Measurements from ENCODE around the gene PGM1.

The PGM1 gene

DNA sequence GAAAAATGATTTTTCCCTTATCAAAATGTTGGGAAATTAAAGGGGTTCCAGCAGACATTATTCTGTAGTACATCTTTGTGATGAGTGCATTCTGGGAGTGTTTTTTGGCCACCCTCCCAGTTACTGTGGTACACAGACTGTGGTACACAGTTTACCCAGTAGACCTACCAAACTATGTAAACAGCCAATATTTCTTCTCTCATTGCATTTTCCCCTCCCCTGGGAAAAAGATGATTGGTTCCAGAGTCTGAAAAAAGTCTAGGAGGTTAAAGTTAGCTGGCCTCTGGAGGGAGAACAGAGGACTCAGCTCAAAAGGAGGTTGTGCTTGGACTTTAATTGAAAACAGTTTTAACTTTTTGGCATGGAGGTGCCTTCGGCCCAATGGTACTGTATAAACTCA, 42.5 kb downstream of the PGM1 start:
- DNase-seq = no peak

DNA sequence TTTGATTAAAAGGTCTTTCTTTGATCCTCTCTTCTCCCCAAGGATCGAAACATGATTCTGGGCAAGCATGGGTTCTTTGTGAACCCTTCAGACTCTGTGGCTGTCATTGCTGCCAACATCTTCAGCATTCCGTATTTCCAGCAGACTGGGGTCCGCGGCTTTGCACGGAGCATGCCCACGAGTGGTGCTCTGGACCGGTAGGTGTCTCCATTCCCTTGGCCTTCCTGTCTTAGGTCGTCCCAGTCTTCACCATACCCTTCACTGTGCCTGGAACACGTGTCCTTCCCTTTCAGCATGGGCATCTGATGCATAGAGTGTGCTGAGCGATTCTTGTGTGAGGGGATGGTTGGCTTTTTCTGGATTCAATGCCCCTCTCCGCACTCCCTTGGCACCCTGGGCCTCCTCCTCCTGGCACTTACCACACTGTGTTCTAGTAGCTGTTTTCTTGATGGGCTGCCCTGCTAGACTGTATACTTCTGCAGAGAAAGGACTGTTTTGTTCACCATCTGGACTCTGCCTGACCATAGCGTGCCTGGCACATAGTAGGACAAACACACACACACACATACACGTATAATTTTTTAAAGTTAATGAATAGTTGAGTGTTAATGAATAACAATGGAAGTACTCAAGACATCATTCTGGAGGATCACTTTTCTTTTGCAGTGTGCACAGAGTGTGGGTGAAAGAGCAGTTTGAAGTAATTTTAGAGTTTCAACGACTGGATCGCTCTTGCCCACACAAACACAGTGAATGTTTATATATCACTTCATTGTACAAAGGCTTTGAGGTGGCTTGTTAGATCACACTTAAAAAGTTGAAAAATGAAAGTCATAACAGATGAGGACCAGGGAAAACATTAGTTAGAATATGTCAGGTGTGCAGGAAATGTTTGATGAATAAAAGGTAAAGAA, 43.2 kb downstream of the PGM1 start:
- DNase-seq = no peak

DNA sequence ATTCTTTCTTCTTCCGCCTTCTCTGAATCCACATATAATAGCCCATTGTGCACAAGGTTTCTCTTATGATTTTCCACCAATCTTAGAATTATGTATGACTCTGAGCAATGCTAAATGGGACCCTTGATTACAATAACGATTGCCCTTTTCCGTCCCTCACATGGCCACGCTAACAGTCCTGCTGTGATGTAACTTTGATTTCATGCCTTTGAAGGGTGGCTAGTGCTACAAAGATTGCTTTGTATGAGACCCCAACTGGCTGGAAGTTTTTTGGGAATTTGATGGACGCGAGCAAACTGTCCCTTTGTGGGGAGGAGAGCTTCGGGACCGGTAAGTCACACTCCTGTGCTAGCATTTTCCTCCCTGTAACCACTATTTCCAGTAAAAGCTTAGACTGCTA, 45.3 kb downstream of the PGM1 start:
- DNase-seq = no peak

DNA sequence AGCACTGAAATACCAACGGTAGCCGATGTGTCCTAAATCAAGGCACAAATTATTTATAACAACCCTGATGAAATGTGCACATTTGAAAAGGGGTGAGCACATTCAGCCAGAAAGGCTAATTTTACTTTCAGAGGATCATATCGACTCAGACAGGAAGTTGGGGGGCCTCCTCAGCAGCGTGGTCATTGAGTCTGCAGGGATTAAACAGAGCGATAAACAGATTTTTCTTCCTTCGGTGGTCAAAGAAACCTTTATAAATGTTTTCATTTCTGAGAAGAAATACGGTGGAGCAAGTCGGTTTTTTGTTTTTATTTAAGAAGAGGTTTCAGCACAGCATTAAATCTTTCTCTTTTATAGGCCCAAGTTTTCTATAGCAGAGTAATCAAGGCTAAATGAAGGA, 45.7 kb downstream of the PGM1 start:
- no peak for DNase-seq

DNA sequence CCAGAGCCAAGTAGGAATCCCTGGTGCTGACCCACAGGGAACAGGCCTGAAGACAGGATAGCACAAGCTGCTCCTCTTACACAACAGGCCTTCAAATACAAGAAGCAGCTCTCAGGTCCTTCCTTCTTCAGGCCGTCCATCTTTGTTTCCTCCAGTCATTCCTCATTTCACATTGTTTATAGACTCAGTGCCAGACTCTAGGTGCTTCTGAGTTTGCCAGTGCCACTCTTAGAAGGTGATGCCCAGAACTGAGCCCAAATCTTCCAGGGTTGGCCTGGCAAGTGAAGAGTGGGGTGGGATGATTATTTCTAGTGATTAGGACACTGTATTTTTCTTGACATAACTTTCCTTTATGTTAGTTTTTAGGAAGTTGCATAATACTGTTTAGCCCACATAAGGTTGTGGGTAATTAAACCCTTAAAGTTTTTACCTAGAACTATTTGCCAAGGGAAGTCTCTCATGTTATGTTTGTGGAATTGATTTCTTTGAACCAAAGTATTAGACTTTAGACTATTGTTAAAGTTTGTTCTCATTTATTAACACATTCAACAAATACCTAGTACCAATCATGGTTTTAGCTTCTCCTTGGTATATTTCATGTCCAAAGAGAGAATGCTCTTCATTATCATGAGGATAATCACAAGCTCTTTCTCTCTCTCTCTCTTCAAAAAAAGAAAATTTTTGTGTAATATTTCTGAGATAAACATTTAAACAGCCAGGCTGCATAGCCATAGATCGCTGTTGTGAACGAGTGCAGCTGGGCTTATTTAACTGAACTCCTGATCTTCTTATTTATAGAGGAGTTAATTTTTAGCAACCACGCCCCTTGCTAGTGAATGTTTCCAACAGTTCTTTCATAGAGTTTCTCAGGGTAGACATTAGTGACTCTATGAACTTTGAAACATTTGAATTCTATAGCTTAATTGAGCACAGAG, 47.7 kb downstream of the PGM1 start:
- DNase-seq = no peak

DNA sequence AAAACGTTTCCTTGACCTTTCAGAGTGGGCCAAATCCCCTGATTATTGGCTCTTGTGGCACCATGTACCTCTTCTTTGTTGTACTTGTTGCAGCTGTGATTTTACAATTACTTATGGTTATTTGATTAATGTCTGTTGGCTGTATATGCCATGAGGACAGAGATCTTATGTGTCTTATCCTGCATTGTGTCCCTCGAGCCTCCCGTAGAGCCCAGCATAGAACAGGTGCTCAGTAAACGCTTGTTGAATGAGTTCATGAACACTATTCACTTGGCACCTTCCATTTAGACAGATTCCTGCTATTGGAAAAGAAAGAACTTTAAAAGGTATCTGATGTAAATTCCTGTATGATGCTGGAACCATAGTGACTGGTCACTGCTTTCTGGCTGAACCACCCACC, 48.4 kb downstream of the PGM1 start:
- no peak for DNase-seq

DNA sequence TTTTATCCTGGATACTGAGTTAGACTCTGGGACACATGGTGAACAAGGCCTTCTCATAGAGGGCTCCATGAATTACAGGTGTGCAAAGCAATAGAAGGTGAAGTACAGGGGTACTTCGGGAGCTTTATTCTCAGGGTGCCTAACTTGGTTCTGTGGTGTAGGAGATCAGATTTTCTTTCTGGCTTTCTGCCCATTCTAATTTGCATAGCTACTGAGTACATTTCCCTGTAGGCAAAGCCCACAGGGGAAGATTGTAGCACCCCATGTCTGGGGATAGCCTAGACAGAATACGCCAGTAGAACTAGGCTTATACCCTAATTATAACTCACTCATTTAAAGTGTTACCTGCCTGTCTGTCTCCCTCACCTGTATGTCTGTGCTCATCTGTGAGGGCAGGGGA, 49.7 kb downstream of the PGM1 start:
- no peak for DNase-seq

DNA sequence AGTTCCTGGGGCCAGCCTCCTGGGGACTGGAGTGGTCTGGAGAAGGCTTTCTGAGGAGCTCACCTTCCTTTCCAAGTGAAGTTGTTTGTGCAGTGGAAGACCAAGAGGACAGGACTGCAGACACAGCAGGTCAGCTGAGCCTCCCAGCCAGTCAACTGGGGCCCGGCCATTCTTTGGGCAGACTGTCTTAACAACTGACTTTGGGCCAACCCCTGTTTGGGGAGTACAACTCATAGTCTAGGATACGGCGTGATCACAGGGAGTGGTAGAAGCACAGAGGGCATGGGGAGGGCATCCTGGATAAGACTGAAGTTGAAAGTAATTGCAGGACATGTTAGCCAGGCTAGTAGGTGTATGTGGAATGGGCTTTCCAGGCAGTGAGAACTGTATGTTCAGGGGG, 50.3 kb downstream of the PGM1 start:
- DNase-seq = no peak

DNA sequence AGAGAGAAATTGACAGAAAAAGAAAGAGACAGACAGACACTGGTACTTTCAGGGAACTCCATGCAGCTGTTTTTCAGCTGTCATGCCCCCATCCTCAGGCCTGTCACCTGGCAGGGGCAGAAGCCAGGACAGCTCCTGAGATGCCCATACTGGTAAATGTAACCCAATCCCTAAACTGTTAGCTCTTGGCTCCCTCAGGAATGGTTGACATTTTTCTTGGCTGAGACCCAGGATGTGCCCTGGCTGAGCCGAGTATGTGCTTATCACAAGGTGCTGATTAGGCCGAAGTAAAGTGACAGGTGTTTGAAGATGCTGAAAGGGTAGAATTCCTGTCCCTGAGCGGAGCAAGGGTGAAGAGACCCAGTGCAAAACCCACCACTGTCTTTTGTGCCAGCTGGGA, 50.7 kb downstream of the PGM1 start:
- DNase-seq = no peak

DNA sequence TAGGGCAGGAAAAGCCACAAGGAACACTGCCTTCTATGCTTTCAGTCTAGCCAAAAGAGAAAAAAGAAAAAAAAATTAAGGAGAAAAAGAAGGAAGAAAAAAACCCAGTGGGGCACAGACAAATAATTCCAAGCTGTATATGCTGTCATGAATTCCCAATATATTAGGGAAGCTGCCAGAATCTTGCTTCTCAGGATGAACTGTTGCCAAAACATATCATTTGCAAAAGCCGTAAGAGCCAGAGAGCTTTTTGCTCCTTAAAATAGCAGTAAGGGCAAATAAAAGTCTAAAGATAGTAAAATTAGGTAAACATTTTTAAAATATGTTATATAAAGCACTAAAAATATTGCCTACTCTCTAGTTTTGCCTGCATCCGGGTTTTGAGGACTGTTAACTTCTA, 52.1 kb downstream of the PGM1 start:
- DNase-seq = peak; percentile 44

DNA sequence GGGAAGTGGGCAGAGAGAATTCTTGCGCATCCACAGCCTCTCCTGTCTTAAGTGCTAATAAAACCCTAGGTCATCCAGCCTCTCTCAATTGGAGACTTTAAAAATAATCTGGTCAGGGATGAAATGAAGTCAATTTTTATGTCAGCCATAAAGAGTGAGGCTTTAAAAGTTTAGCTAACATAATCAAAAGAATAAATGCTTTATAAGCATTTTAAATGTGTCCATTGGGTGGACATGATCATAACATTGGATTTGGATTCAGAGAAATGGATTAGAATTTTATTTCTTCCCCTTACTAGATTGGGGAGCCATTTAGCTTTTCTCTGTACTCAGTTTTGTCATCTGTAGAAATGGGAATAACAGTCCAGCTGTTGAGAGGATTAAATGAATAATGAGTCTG, 55.5 kb downstream of the PGM1 start:
- no peak for DNase-seq

DNA sequence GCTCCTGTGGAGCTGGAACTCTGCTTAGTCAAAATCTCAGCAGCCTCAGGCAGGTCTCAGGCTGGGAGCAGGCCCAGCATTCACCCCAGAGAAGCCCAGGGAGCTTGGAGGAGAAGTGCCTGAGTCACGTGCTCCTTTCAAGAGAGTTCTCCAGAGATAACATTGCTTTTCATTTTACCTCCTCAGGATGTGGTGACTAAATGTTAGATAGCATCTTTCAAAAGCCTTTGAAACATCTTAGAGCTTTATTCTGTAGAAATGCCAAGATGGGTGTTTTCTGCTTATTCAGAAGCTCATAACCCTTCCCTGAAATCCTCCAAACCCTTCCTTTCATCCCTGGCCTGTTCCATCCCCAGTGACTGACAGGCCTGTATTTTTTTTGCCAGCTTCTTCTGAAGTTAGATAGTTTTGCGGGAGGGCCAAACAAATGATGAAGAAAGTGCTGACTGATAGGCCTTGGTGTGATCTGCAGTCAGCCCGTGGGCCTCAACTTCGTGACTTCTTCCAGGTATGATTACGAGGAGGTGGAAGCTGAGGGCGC, 58.0 kb downstream of the PGM1 start:
- no peak for DNase-seq

DNA sequence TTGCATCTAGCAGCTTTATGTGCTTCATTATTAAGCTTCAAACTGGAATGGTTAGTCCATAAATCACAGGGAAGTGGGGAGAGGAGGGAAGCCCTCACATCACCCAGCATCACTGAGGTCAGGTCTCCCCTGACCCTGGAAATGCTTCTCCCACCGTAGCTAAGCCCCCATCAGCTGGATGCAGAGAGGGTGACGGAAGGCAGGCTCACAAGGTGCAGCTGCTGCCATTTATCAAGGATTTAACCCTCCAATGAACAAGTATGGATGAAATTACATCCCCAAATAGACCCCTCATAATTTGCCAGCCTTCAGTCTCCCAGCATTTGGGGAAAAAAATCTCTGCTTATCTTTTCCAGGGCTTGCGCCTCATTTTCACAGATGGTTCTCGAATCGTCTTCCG, 60.8 kb downstream of the PGM1 start:
- DNase-seq = no peak

DNA sequence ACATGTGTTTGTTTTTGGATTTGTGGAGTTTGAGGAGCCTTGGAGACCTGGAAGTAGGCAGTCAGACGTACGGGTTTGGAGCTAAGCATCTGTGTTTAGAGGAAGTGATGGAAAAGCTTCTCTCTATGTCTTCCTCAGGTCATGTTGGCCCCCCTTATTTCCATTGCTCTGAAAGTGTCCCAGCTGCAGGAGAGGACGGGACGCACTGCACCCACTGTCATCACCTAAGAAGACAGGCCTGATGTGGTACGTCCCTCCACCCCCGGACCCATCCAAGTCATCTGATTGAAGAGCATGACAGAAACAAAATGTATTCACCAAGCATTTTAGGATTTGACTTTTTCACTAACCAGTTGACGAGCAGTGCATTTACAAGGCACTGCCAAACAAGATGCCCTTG, 66.2 kb downstream of the PGM1 start:
- no peak for DNase-seq

DNA sequence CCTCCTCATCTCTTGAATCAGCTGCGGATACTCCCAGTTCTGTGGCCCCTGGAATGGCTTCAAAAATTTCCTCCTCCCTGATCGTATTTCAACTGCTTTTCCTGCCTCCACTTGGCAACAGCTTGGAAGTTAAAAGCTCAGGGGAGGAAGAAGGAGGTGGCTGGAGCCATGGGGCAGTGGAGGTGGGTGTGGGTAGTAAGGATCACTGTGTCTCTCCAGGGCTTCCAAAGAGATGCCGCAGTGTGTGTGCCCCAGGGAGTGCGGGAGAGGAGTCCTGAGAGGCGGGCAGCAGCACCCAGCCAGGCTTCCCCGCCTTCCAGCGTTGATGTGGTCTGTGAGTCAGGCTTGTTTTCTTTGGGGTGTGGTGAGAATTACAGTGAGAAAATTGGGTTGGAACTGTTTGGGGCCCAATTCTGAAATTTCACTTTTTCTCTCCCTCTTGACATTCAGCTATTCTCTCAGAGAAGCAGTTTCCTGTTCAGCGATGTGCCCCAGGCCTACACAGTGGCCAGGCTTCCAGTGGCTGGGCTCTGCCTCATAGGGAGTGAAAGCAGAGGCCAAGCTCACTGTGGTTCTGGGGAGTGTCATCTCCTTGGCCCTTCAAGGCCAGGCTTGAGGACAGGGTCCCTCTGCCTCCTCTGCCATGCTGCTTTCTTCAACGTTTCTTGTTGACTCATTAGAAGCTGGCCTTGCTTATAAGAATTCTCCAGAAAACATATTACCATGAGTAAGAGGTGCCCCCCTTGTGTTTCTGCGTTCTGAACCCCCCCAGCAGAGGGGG, 69.0 kb downstream of the PGM1 start:
- no peak for DNase-seq

DNA sequence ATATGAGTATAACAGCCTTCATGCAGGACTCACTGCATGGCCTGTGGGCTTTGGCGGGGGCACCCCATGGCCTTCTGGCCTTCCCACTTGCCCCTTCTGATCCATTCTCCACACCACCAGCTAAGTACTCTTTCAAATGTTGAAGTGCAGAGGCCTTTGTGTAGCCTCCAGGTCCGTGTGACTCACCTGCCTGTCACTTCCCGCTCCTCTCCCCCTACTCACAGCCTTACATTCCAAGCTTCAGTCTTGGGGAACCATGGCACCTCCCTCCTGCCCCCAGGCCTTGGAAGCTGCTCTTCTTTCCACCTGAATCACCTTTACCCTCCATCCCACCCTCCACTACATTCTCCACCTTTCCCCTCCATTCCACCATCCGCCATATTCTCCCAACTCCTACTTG, 69.6 kb downstream of the PGM1 start:
- no peak for DNase-seq

DNA sequence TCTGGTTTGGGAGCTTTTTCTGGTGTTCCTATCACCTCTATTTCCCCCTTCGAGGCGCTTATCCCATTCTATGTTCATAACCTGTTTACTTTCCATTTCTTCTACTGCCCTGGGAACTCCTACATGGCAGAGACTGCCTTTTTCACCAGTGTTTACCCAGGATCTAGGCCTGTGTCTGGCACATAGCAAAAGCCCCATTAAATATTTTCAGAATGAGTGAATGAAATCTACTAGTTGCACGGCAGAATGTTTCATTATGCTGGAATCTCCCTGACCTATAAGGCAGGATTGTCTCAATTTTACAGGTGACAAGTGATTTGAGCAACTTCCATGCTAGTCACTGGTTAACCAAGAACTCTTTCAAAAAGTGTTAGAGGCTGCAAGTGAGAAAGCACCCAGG, 70.1 kb downstream of the PGM1 start:
- no peak for DNase-seq

DNA sequence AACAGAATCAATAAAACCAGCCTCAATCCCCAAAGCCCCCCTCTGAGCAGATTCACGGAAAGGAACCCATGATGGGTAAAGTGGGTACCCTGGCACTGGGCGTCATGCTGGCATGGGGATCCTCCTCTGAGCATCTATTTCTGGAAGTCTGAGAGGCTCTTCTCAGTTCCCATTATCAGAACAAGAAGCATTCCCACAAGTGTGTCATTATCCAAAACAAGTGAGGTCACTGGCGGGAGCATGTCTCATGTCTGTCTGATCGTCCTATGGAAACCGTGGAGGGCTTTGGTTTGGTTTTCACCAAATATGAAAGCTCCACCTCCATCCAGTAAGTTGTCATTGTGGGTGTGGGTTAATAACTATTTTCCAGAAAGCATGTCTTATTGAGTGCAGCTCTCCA, 70.7 kb downstream of the PGM1 start:
- no peak for DNase-seq

DNA sequence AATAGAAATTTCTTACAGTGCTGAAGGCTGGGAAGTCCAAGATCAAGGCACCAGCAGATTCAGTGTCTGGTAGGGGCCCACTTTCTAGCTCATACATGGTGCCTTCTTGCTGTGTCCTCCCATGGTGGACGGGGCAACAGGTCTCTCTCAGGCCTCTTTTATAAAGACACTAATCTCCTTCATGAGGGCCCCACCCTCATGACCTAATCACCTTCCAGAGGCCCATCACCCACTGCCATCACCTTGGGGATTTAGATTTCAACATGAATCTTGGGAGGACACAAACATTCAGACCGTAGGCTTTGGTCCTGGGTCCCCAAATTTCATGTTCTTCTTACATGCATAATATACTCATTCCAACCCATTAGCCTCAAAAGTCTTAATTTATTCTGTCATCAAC, 71.5 kb downstream of the PGM1 start:
- DNase-seq = no peak

DNA sequence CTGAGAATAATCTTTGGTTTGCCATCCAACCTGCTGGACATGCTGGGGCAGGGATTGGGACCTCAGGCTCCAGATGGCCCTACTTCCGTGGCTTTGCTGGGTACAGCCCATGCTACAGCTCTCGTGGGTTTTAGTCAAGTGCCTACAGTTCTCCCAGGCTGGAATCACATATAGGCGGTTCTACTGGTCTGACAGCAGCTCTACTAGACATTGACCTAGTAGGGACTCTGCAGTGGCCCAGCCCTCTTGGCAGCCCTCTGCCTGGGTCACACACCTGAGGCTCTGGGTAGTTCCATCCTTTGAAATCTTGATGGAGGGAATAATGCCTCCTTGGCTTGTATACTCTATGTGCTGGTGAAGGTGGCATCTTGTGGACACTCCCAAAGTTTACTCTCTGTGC, 72.2 kb downstream of the PGM1 start:
- no peak for DNase-seq

DNA sequence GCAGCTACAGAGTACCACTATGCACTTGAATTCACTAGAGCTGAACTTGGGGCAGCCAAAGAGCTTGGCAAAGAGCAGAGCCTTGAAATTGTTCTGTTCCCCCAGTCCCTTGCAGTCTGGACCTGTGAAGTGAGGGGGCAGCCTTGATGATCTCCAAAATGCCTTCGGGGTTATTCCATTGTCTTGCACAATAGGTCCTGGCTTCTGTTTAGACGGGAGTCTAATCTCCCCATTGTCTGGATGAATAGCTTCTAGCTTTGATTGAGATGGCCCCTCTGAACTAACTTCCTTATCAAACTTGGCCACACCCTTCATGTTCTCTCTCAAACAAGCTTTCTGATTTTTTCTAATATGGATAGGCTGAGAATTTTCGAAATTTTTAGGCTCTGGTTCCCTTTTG, 72.6 kb downstream of the PGM1 start:
- DNase-seq = no peak

DNA sequence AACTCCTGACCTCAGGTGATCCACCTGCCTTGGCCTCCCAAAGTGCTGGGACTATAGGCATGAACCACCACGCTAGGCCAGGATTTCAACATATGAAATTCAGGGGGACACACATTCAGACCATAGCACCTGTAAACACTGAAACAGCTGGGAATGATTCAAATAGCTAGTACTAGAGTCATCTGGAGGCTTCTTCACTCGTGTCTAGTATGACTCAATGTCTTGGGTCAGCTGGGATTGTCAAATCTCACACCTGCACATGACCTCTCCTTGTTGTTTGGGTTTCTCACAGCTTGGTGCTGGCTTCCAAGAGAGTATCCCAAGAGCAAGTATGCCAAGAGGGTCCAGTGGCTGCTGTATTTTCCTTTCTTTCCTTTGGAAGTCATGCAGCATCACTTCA, 75.1 kb downstream of the PGM1 start:
- DNase-seq = no peak
